PFSK-1 (cell line): ENCODE results near the gene DDHD1.

ENCODE experiments used
- FOXP2 ChIP-seq: optimal IDR thresholded peaks from 2 replicates; pipeline ENCODE3; 2011; ENCODE audit warnings: borderline replicate concordance, control low read depth, inconsistent platforms; ENCODE audit not compliant: insufficient read depth; ENCODE audit errors: extremely low read length, extremely low read depth
- POLR2AphosphoS5 ChIP-seq: IDR thresholded peaks from 2 replicates; pipeline ENCODE4 v1.6.1; 2012; ENCODE audit warnings: low read depth, mild to moderate bottlenecking, control low read depth, low read length, moderate library complexity
- REST ChIP-seq, 2 experiments: IDR thresholded peaks; 2 replicates each; pipeline versions ENCODE4 v1.6.1 to v1.8.0; 2011 to 2012; ENCODE audit warnings: low read depth in 2 of 2, low read length in 2 of 2, control low read depth in 1 of 2, inconsistent platforms in 1 of 2, mild to moderate bottlenecking in 1 of 2, moderate library complexity in 1 of 2; ENCODE audit not compliant: insufficient read depth in 1 of 2
- SIN3A ChIP-seq: IDR thresholded peaks from 2 replicates; pipeline ENCODE4 v1.6.1; 2012; ENCODE audit warnings: mild to moderate bottlenecking, low read length, moderate library complexity, borderline replicate concordance; ENCODE audit not compliant: insufficient read depth
- TAF1 ChIP-seq: IDR thresholded peaks from 2 replicates; pipeline ENCODE4 v1.6.1; 2012; ENCODE audit warnings: low read length, control low read depth, borderline replicate concordance; ENCODE audit not compliant: insufficient read depth

Gene DDHD1

GRCh38 chr14:53113989-53114388 is 39.1 kb downstream of the DDHD1 start:
- no peak for TF ChIP-seq TAF1
- no peak for TF ChIP-seq FOXP2
- no peak for TF ChIP-seq SIN3A
- TF ChIP-seq POLR2AphosphoS5, result no peak
- no peak for TF ChIP-seq REST (IDR thresholded peaks at IDR 0.05; ENCODE audit: insufficient read depth in 1 of 2, low read depth in 2 of 2, low read length in 2 of 2)

GRCh38 chr14:53110096-53110495 is 43.0 kb downstream of the DDHD1 start:
- TF ChIP-seq FOXP2, result no peak
- no peak for TF ChIP-seq TAF1

GRCh38 chr14:53109105-53110041 is 43.8 kb downstream of the DDHD1 start:
- TF ChIP-seq TAF1, result no peak
- TF ChIP-seq REST (IDR thresholded peaks at IDR 0.05; ENCODE audit: insufficient read depth in 1 of 2, low read depth in 2 of 2, low read length in 2 of 2), result no peak
- TF ChIP-seq FOXP2, result no peak

- TF ChIP-seq POLR2AphosphoS5 (no peak), REST (IDR thresholded peaks at IDR 0.05; ENCODE audit: insufficient read depth in 1 of 2, low read depth in 2 of 2, low read length in 2 of 2) (no peak), SIN3A (no peak), FOXP2 (no peak), TAF1 (no peak)
These were observed 44.6 kb downstream of the DDHD1 start for GRCh38 chr14:53108292-53109104.

- TF ChIP-seq SIN3A, result no peak
- TF ChIP-seq POLR2AphosphoS5, result no peak
- no peak for TF ChIP-seq FOXP2
- TF ChIP-seq REST (IDR thresholded peaks at IDR 0.05; ENCODE audit: insufficient read depth in 1 of 2, low read depth in 2 of 2, low read length in 2 of 2), result no peak
- no peak for TF ChIP-seq TAF1
These were observed 46.4 kb downstream of the DDHD1 start for GRCh38 chr14:53106768-53107167.
